ENCODE results near the gene ABCC4.
A peak's percentile ranks its signal among the peaks of the same experiment; 100 is the strongest.

GRCh38 chr13:94988654-94989053, 312.6 kb downstream of the ABCC4 start:
- TF ChIP-seq CTCF (IDR thresholded peaks at IDR 0.05) (peak in 1 of 6 experiments; percentile 28), POLR2A (IDR thresholded peaks at IDR 0.05) (no peak)
